ENCODE measurements around the gene EXOSC10. TPM values are rescaled to one million over a fixed set of nuclear protein-coding genes. Genes with fewer than 3 reads are reported as not detected.
"Not testable (repeated sequence)": the region's sequence is repeated elsewhere in the genome, so short reads cannot be mapped to it uniquely, and the experiment has no call there.

EXOSC10 gene
- total RNA-seq, 2 donors from 2014 or later = 37.9 to 83.4 TPM

DNA sequence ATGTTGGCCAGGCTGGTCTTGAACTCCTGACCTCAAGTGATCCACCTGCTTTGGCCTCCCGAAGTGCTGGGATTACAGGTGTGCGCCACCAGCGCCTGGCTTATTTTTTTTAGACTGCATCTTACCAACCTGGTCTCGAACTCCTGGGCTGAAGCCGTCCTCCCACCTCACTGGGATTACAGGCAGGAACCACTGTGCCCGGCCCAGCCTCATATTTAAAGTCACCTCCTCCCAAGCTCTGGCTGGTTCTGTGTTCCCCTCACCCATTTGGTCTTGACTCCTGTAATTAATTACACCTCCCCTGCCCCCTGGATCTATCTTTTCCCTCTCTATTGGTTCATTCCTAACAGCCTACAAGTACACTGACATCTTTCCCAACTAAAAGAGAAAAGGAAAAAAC lies 1.7 kb upstream of the EXOSC10 start:
- Histone ChIP-seq H3K9me3 (no peaks in the 10 kb centered on the region), H3K27ac (no peak overlapping the region), H3K27me3 (no peaks in the 10 kb centered on the region), H3K4me3 (no peak overlapping the region), H3K4me1 (peaks cover 19% of the 10 kb centered on the region), H3K36me3 (replicated peaks in 1 of 2; ENCODE audit: insufficient read depth in 1 of 2, low read depth in 2 of 2) (peaks cover 0 to 2% of the 10 kb centered on the region in 2 donors)
- intact Hi-C loops (cut with DNase I) = no loop called here
- DNase-seq (no peak), ATAC-seq (no peak)
- TF ChIP-seq, protein P1, sequence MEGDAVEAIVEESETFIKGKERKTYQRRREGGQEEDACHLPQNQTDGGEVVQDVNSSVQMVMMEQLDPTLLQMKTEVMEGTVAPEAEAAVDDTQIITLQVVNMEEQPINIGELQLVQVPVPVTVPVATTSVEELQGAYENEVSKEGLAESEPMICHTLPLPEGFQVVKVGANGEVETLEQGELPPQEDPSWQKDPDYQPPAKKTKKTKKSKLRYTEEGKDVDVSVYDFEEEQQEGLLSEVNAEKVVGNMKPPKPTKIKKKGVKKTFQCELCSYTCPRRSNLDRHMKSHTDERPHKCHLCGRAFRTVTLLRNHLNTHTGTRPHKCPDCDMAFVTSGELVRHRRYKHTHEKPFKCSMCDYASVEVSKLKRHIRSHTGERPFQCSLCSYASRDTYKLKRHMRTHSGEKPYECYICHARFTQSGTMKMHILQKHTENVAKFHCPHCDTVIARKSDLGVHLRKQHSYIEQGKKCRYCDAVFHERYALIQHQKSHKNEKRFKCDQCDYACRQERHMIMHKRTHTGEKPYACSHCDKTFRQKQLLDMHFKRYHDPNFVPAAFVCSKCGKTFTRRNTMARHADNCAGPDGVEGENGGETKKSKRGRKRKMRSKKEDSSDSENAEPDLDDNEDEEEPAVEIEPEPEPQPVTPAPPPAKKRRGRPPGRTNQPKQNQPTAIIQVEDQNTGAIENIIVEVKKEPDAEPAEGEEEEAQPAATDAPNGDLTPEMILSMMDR (IDR thresholded peaks at IDR 0.05) = no peak
- no peak for TF ChIP-seq POLR2A (IDR thresholded peaks at IDR 0.05)
- 75 to 86% methylated on average over 6 of the region's 6 CpGs for WGBS, 2 donors

DNA sequence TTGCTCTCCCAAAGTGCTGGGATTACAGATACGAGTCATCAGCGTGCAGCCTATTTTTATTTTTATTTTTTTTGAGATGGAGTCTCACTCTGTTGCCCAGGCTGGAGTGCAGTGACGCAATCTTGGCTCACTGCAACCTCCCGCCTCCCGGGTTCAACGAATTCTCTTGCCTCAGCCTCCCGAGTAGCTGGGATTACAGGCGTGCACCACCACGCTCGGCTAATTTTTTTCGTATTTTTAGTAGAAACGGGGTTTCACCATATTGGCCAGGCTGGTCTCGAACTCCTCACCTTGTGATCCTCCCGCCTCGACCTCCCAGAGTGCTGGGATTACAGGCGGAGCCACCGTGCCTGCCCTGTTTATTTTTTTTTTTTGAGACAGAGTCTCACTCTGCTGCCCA lies 1.1 kb upstream of the EXOSC10 start:
- DNase-seq; H3K27me3 ChIP-seq; ATAC-seq; intact Hi-C loops (cut with DNase I); H3K36me3 ChIP-seq (replicated peaks in 1 of 2; ENCODE audit: insufficient read depth in 1 of 2, low read depth in 2 of 2); H3K27ac ChIP-seq; H3K9me3 ChIP-seq; H3K4me3 ChIP-seq: not testable (repeated sequence)
- peaks cover 19% of the 10 kb centered on the region for H3K4me1 ChIP-seq
- WGBS, 2 donors = 92 to 93% methylated on average over 16 to 17 of the region's 17 CpGs

DNA sequence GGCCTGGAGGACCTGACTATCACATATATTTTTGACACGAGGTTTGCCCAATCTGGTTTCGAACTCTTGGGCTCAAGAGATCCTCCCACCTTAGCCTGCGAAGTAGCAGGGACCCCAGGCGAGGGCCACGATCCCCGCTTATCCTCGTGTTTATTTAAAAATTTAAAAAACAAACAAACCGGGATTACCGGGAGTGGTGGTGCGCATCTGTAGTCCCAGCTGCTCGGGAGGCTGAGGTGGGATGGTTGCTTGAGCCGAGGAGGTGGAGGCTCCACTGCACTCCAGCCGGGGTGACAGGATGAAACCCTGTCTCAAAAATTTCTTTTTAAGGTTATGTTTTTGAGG lies 452 bp upstream of the EXOSC10 start:
- peak overlapping the region in 3 of 4 donors; percentile 68 to 86 (median 78) for H3K27ac ChIP-seq

DNA sequence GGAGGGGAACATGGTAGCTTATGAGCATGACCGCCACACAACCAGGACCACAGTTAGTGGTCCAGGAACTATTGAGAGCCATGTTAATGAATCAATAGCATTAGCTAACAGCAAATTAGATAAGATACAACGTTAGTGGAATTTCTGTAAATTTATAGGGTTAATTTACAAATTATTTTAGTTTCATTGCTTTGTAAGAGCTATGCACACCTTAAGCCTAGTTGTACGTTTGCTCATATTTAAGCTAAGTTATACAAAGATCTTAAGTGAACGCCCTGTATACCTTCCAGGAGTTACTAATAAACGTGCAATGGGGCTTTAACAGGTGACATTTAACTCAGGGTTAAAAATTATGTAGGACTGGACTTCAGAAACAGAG lies 749 bp downstream of the EXOSC10 start:
- Histone ChIP-seq H3K27me3 (no peaks in the 10 kb centered on the region), H3K4me1 (peaks cover 19% of the 10 kb centered on the region), H3K27ac (peak overlapping the region in 3 of 4 donors; percentile 68 to 86 (median 78)), H3K4me3 (peak overlapping the region; percentile 76 to 79), H3K9me3 (no peaks in the 10 kb centered on the region), H3K36me3 (replicated peaks in 1 of 2; ENCODE audit: insufficient read depth in 1 of 2, low read depth in 2 of 2) (peaks cover 0 to 17% of the 10 kb centered on the region in 2 donors)
- ATAC-seq (no peak), DNase-seq (no peak)
- intact Hi-C loops (cut with DNase I) = no loop called here
- 8% methylated on average over 5 of the region's 5 CpGs for WGBS, 2 donors
- TF ChIP-seq, protein P1 (IDR thresholded peaks at IDR 0.05) = no peak
- no peak for TF ChIP-seq POLR2A (IDR thresholded peaks at IDR 0.05)

More for the DNA sequence above, 452 bp upstream of the EXOSC10 start:
- Histone ChIP-seq H3K9me3 (no peaks in the 10 kb centered on the region), H3K36me3 (replicated peaks in 1 of 2; ENCODE audit: insufficient read depth in 1 of 2, low read depth in 2 of 2) (peaks cover 0 to 8% of the 10 kb centered on the region in 2 donors), H3K4me3 (no peak overlapping the region), H3K4me1 (peaks cover 19% of the 10 kb centered on the region), H3K27me3 (no peaks in the 10 kb centered on the region)
- no peak for ATAC-seq
- peak in 1 of 4 donors; percentile 18 for DNase-seq
- intact Hi-C loops (cut with DNase I) = no loop called here
- no peak for TF ChIP-seq POLR2A (IDR thresholded peaks at IDR 0.05)
- TF ChIP-seq, protein P1 (IDR thresholded peaks at IDR 0.05) = no peak
- 16 to 31% methylated on average over 13 of the region's 13 CpGs for WGBS, 2 donors

DNA sequence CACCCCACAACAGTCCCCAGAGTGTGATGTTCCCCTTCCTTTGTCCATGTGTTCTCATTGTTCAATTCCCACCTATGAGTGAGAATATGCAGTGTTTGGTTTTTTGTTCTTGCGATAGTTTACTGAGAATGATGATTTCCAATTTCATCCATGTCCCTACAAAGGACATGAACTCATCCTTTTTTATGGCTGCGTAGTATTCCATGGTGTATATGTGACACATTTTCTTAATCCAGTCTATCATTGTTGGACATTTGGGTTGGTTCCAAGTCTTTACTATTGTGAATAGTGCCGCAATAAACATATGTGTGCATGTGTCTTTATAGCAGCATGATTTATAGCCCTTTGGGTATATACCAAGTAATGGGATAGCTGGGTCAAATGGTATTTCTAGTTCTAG lies 15.9 kb downstream of the EXOSC10 start:
- H3K27ac ChIP-seq; H3K4me1 ChIP-seq; H3K4me3 ChIP-seq; H3K9me3 ChIP-seq; intact Hi-C loops (cut with DNase I); ATAC-seq; DNase-seq; H3K27me3 ChIP-seq: not testable (repeated sequence)
- WGBS, 2 donors = 81 to 92% methylated on average over 3 of the region's 3 CpGs
- H3K36me3 ChIP-seq (replicated peaks in 1 of 2; ENCODE audit: insufficient read depth in 1 of 2, low read depth in 2 of 2) = peaks cover 12 to 40% of the 10 kb centered on the region in 2 donors

DNA sequence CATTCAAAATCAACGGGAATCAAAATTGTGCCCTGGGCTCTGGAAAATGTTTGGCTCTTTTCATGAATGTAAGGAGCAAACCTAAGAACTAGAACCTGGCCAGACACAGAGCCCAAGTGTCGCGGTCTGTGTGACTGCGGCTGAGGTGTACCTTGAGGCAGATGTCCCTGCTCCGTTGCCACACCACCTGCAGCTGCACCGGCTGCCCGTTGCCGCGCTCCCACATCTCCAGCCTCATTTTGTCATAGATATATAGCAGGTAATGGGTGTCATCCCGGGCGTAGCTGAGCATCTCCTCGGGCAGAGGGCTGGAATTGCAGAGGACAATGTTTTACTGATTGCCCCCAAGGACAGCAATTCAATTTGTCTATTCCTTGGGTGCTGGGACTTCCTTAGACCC lies 18.7 kb downstream of the EXOSC10 start:
- peaks cover 7 to 41% of the 10 kb centered on the region in 2 donors for H3K36me3 ChIP-seq (replicated peaks in 1 of 2; ENCODE audit: insufficient read depth in 1 of 2, low read depth in 2 of 2)
- intact Hi-C loops (cut with DNase I) = no loop called here

More for the DNA sequence above, 18.7 kb downstream of the EXOSC10 start:
- 91 to 93% methylated on average over 5 to 12 of the region's 12 CpGs for WGBS, 2 donors
- Histone ChIP-seq H3K4me3 (no peak overlapping the region), H3K27me3 (no peaks in the 10 kb centered on the region), H3K9me3 (no peaks in the 10 kb centered on the region), H3K27ac (no peak overlapping the region), H3K4me1 (no peaks in the 10 kb centered on the region)
- ATAC-seq = no peak
- no peak for TF ChIP-seq POLR2A (IDR thresholded peaks at IDR 0.05)
- TF ChIP-seq, protein P1 (IDR thresholded peaks at IDR 0.05) = no peak
- no peak for DNase-seq

All from body of pancreas (tissue), 4 donors.